Left ventricle myocardium inferior (tissue), 1 donor: ENCODE measurements around the gene CGB2. TPM values are rescaled to one million over a fixed set of nuclear protein-coding genes. Genes with fewer than 3 reads are reported as not detected.

Experiments
- DNase-seq: peaks from one replicate; pipeline ENCODE4 v3.0.0-alpha.2; 2020
- H3K27ac ChIP-seq: fragments of 200-600 bp; replicated peaks from 2 replicates; pipeline ENCODE4 v1.8.0; 2021
- H3K27me3 ChIP-seq: fragments of 200-600 bp; 2 replicates; pipeline ENCODE4 v1.8.0; 2021; ENCODE audit warnings: low read depth
- H3K36me3 ChIP-seq: fragments of 200-600 bp; 2 replicates; pipeline ENCODE4 v1.8.0; 2021
- H3K4me1 ChIP-seq: fragments of 200-600 bp; 2 replicates; pipeline ENCODE4 v1.8.0; 2021
- H3K4me3 ChIP-seq: fragments of 200-600 bp; 2 replicates; pipeline ENCODE4 v1.8.0; 2021; ENCODE audit warnings: mild to moderate bottlenecking, moderate library complexity
- H3K9me3 ChIP-seq: fragments of 200-600 bp; replicated peaks from 2 replicates; pipeline ENCODE4 v1.8.0; 2021
- CTCF ChIP-seq: fragments of 200-600 bp; IDR thresholded peaks from 2 replicates; pipeline ENCODE4 v1.8.0; 2021; ENCODE audit warnings: antibody characterized with exemption, mild to moderate bottlenecking, borderline replicate concordance
- intact Hi-C: fragments of 100-400 bp; cut with micrococcal nuclease; formaldehyde crosslinking; loops from one replicate; pipeline ENCODE4 v1.11.0; 2022
- total RNA-seq: library from RNA; stranded (reverse); fragmentation: NEBNext Ultra II Directional; extraction: Animal tissue kit (Norgen Biotek cat#: 25700); gene quantifications from one replicate; pipeline ENCODE4 v1.2.1, GENCODE V29; 2021
- donor health status: DM: no; HTN: yes; CAD: no; lungs with severe emphysema.

CGB2 gene
- total RNA-seq, 1 donor from 2014 or later: not detected

GRCh38 chr19:48999481-49000325 is 32.0 kb upstream of the CGB2 start:
- peak; percentile 38 for DNase-seq
- intact Hi-C loops: no loop called here

GRCh38 chr19:49004133-49004532 is 27.6 kb upstream of the CGB2 start:
- no peak for TF ChIP-seq CTCF
- Histone ChIP-seq H3K4me1 (no peaks in the 10 kb centered on the region), H3K27ac (no peak overlapping the region), H3K4me3 (no peak overlapping the region), H3K9me3 (no peaks in the 10 kb centered on the region), H3K27me3 (no peaks in the 10 kb centered on the region), H3K36me3 (peaks cover 74% of the 10 kb centered on the region)
- no peak for DNase-seq
- intact Hi-C loops: no loop called here

More at GRCh38 chr19:48999481-49000325, 32.0 kb upstream of the CGB2 start:
- H3K4me3 ChIP-seq: no peak overlapping the region
- H3K27me3 ChIP-seq: no peaks in the 10 kb centered on the region
- peaks cover 6% of the 10 kb centered on the region for H3K4me1 ChIP-seq
- no peaks in the 10 kb centered on the region for H3K9me3 ChIP-seq
- TF ChIP-seq CTCF: peak; percentile 69
- H3K27ac ChIP-seq: no peak overlapping the region
- H3K36me3 ChIP-seq: peaks cover 32% of the 10 kb centered on the region

GRCh38 chr19:49004964-49005614 is 26.6 kb upstream of the CGB2 start:
- peaks cover 83% of the 10 kb centered on the region for H3K36me3 ChIP-seq
- intact Hi-C loops: no loop called here
- TF ChIP-seq CTCF: no peak
- no peak overlapping the region for H3K4me3 ChIP-seq
- H3K9me3 ChIP-seq: no peaks in the 10 kb centered on the region
- no peaks in the 10 kb centered on the region for H3K27me3 ChIP-seq
- H3K27ac ChIP-seq: no peak overlapping the region
- DNase-seq: no peak
- H3K4me1 ChIP-seq: no peaks in the 10 kb centered on the region

GRCh38 chr19:49006905-49007304 is 24.8 kb upstream of the CGB2 start:
- no peak for DNase-seq
- Histone ChIP-seq H3K9me3 (no peaks in the 10 kb centered on the region), H3K36me3 (peaks cover 96% of the 10 kb centered on the region), H3K27ac (no peak overlapping the region), H3K4me3 (no peak overlapping the region), H3K4me1 (no peaks in the 10 kb centered on the region), H3K27me3 (no peaks in the 10 kb centered on the region)
- intact Hi-C loops: no loop called here
- no peak for TF ChIP-seq CTCF

- peaks cover 89% of the 10 kb centered on the region for H3K36me3 ChIP-seq
- H3K9me3 ChIP-seq: no peaks in the 10 kb centered on the region
- intact Hi-C loops: no loop called here
- TF ChIP-seq CTCF: no peak
- no peak overlapping the region for H3K4me3 ChIP-seq
- H3K4me1 ChIP-seq: no peaks in the 10 kb centered on the region
- H3K27me3 ChIP-seq: no peaks in the 10 kb centered on the region
- DNase-seq: no peak
- no peak overlapping the region for H3K27ac ChIP-seq
Observed at GRCh38 chr19:49009828-49010227, 21.9 kb upstream of the CGB2 start.
